ENCODE results near the gene STK32A.

GRCh38 chr5:147188200-147189108 is 46.4 kb upstream of the STK32A start:
- TF ChIP-seq, protein P1, sequence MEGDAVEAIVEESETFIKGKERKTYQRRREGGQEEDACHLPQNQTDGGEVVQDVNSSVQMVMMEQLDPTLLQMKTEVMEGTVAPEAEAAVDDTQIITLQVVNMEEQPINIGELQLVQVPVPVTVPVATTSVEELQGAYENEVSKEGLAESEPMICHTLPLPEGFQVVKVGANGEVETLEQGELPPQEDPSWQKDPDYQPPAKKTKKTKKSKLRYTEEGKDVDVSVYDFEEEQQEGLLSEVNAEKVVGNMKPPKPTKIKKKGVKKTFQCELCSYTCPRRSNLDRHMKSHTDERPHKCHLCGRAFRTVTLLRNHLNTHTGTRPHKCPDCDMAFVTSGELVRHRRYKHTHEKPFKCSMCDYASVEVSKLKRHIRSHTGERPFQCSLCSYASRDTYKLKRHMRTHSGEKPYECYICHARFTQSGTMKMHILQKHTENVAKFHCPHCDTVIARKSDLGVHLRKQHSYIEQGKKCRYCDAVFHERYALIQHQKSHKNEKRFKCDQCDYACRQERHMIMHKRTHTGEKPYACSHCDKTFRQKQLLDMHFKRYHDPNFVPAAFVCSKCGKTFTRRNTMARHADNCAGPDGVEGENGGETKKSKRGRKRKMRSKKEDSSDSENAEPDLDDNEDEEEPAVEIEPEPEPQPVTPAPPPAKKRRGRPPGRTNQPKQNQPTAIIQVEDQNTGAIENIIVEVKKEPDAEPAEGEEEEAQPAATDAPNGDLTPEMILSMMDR (IDR thresholded peaks at IDR 0.05 in 8 of 11, conservative IDR thresholded peaks at IDR 0.05 in 3 of 11) = peak; percentile 54 to 82 (median 76)
- no peak for TF ChIP-seq POLR2A (IDR thresholded peaks at IDR 0.05)

Measured in spleen (tissue), 7 donors.